ENCODE data around the gene CATSPERE.

CATSPERE gene

GRCh38 chr1:244461245-244462071 lies at the start of gene CATSPERE:
Gene CATSPERE, plus strand, starts transcription at chr1:244461273. Its CDS starts 157 bp downstream, at chr1:244461430.
- Histone ChIP-seq H3K27ac (ENCODE audit: low read depth, low read length) (peak within 1 kb of the TSS; percentile 67), H3K9ac (ENCODE audit: low read depth, low read length) (peak within 1 kb of the TSS; percentile 84), H3K4me1 (ENCODE audit: control insufficient read depth, insufficient read depth, low read length) (0 out of 2 replicates have a peak, but pooled peaks cover 5% of the 10 kb centered on the region), H3K4me3 (ENCODE audit: low read depth, low read length) (peak within 1 kb of the TSS; percentile 70), H3K27me3 (ENCODE audit: control insufficient read depth, insufficient read depth, low read length) (no peaks in the 10 kb centered on the region), H3K36me3 (ENCODE audit: control insufficient read depth, insufficient read depth, low read length) (no peaks in the 10 kb centered on the region), H3K9me3 (ENCODE audit: control insufficient read depth, insufficient read depth, low read length) (peaks cover 6% of the 10 kb centered on the region; the same call in 1 of the 2 replicates)

- no peaks in the 10 kb centered on the region for H3K27me3 ChIP-seq (ENCODE audit: control insufficient read depth, insufficient read depth, low read length)
- H3K27ac ChIP-seq (ENCODE audit: low read depth, low read length): no peak overlapping the region
- no peaks in the 10 kb centered on the region for H3K9me3 ChIP-seq (ENCODE audit: control insufficient read depth, insufficient read depth, low read length)
- peaks cover 8% of the 10 kb centered on the region; the same call in 1 of the 2 replicates for H3K4me1 ChIP-seq (ENCODE audit: control insufficient read depth, insufficient read depth, low read length)
- H3K4me3 ChIP-seq (ENCODE audit: low read depth, low read length): no peak overlapping the region
- H3K36me3 ChIP-seq (ENCODE audit: control insufficient read depth, insufficient read depth, low read length): peaks cover 96% of the 10 kb centered on the region
- H3K9ac ChIP-seq (ENCODE audit: low read depth, low read length): no peak overlapping the region
Measured at GRCh38 chr1:244412176-244412575, 48.9 kb upstream of the CATSPERE start.

- H3K36me3 ChIP-seq (ENCODE audit: control insufficient read depth, insufficient read depth, low read length): peaks cover 97% of the 10 kb centered on the region
- H3K27ac ChIP-seq (ENCODE audit: low read depth, low read length): no peak overlapping the region
- no peak overlapping the region for H3K4me3 ChIP-seq (ENCODE audit: low read depth, low read length)
- H3K4me1 ChIP-seq (ENCODE audit: control insufficient read depth, insufficient read depth, low read length): peaks cover 8% of the 10 kb centered on the region; the same call in 1 of the 2 replicates
- no peaks in the 10 kb centered on the region for H3K9me3 ChIP-seq (ENCODE audit: control insufficient read depth, insufficient read depth, low read length)
- no peak overlapping the region for H3K9ac ChIP-seq (ENCODE audit: low read depth, low read length)
- no peaks in the 10 kb centered on the region for H3K27me3 ChIP-seq (ENCODE audit: control insufficient read depth, insufficient read depth, low read length)
Measured at GRCh38 chr1:244413736-244414135, 47.3 kb upstream of the CATSPERE start.

GRCh38 chr1:244414543-244414942 lies 46.5 kb upstream of the CATSPERE start:
- Histone ChIP-seq H3K36me3 (ENCODE audit: control insufficient read depth, insufficient read depth, low read length) (peaks cover 97% of the 10 kb centered on the region), H3K4me1 (ENCODE audit: control insufficient read depth, insufficient read depth, low read length) (peaks cover 4% of the 10 kb centered on the region; the same call in 1 of the 2 replicates), H3K27ac (ENCODE audit: low read depth, low read length) (no peak overlapping the region), H3K27me3 (ENCODE audit: control insufficient read depth, insufficient read depth, low read length) (no peaks in the 10 kb centered on the region), H3K9ac (ENCODE audit: low read depth, low read length) (no peak overlapping the region), H3K4me3 (ENCODE audit: low read depth, low read length) (no peak overlapping the region), H3K9me3 (ENCODE audit: control insufficient read depth, insufficient read depth, low read length) (no peaks in the 10 kb centered on the region)

GRCh38 chr1:244419024-244419423 lies 42.0 kb upstream of the CATSPERE start:
- no peak overlapping the region for H3K9ac ChIP-seq (ENCODE audit: low read depth, low read length)
- no peaks in the 10 kb centered on the region for H3K27me3 ChIP-seq (ENCODE audit: control insufficient read depth, insufficient read depth, low read length)
- H3K4me3 ChIP-seq (ENCODE audit: low read depth, low read length): no peak overlapping the region
- no peaks in the 10 kb centered on the region for H3K9me3 ChIP-seq (ENCODE audit: control insufficient read depth, insufficient read depth, low read length)
- H3K4me1 ChIP-seq (ENCODE audit: control insufficient read depth, insufficient read depth, low read length): no peaks in the 10 kb centered on the region
- H3K27ac ChIP-seq (ENCODE audit: low read depth, low read length): no peak overlapping the region
- peaks cover 100% of the 10 kb centered on the region for H3K36me3 ChIP-seq (ENCODE audit: control insufficient read depth, insufficient read depth, low read length)

- peaks cover 86% of the 10 kb centered on the region for H3K36me3 ChIP-seq (ENCODE audit: control insufficient read depth, insufficient read depth, low read length)
Measured at GRCh38 chr1:244422174-244422573, 38.9 kb upstream of the CATSPERE start.

GRCh38 chr1:244424649-244425334 lies 36.3 kb upstream of the CATSPERE start:
- H3K27ac ChIP-seq (ENCODE audit: low read depth, low read length): no peak overlapping the region
- peaks cover 67% of the 10 kb centered on the region for H3K36me3 ChIP-seq (ENCODE audit: control insufficient read depth, insufficient read depth, low read length)
- H3K4me3 ChIP-seq (ENCODE audit: low read depth, low read length): no peak overlapping the region

More at GRCh38 chr1:244422174-244422573, 38.9 kb upstream of the CATSPERE start:
- H3K27me3 ChIP-seq (ENCODE audit: control insufficient read depth, insufficient read depth, low read length): no peaks in the 10 kb centered on the region
- H3K9me3 ChIP-seq (ENCODE audit: control insufficient read depth, insufficient read depth, low read length): no peaks in the 10 kb centered on the region
- no peak overlapping the region for H3K27ac ChIP-seq (ENCODE audit: low read depth, low read length)
- H3K9ac ChIP-seq (ENCODE audit: low read depth, low read length): no peak overlapping the region
- H3K4me3 ChIP-seq (ENCODE audit: low read depth, low read length): no peak overlapping the region
- H3K4me1 ChIP-seq (ENCODE audit: control insufficient read depth, insufficient read depth, low read length): no peaks in the 10 kb centered on the region

GRCh38 chr1:244427647-244428046 lies 33.4 kb upstream of the CATSPERE start:
- Histone ChIP-seq H3K27me3 (ENCODE audit: control insufficient read depth, insufficient read depth, low read length) (no peaks in the 10 kb centered on the region), H3K27ac (ENCODE audit: low read depth, low read length) (no peak overlapping the region), H3K4me1 (ENCODE audit: control insufficient read depth, insufficient read depth, low read length) (no peaks in the 10 kb centered on the region), H3K9me3 (ENCODE audit: control insufficient read depth, insufficient read depth, low read length) (no peaks in the 10 kb centered on the region), H3K9ac (ENCODE audit: low read depth, low read length) (no peak overlapping the region), H3K4me3 (ENCODE audit: low read depth, low read length) (no peak overlapping the region), H3K36me3 (ENCODE audit: control insufficient read depth, insufficient read depth, low read length) (peaks cover 64% of the 10 kb centered on the region)

More at GRCh38 chr1:244424649-244425334, 36.3 kb upstream of the CATSPERE start:
- no peak overlapping the region for H3K9ac ChIP-seq (ENCODE audit: low read depth, low read length)
- no peaks in the 10 kb centered on the region for H3K27me3 ChIP-seq (ENCODE audit: control insufficient read depth, insufficient read depth, low read length)
- no peaks in the 10 kb centered on the region for H3K9me3 ChIP-seq (ENCODE audit: control insufficient read depth, insufficient read depth, low read length)
- H3K4me1 ChIP-seq (ENCODE audit: control insufficient read depth, insufficient read depth, low read length): no peaks in the 10 kb centered on the region

- H3K4me1 ChIP-seq (ENCODE audit: control insufficient read depth, insufficient read depth, low read length): no peaks in the 10 kb centered on the region
- no peaks in the 10 kb centered on the region for H3K9me3 ChIP-seq (ENCODE audit: control insufficient read depth, insufficient read depth, low read length)
- no peaks in the 10 kb centered on the region for H3K27me3 ChIP-seq (ENCODE audit: control insufficient read depth, insufficient read depth, low read length)
- H3K27ac ChIP-seq (ENCODE audit: low read depth, low read length): no peak overlapping the region
- no peak overlapping the region for H3K9ac ChIP-seq (ENCODE audit: low read depth, low read length)
- H3K4me3 ChIP-seq (ENCODE audit: low read depth, low read length): no peak overlapping the region
- peaks cover 60% of the 10 kb centered on the region for H3K36me3 ChIP-seq (ENCODE audit: control insufficient read depth, insufficient read depth, low read length)
Measured at GRCh38 chr1:244429818-244430217, 31.3 kb upstream of the CATSPERE start.

GRCh38 chr1:244431166-244431565 lies 29.9 kb upstream of the CATSPERE start:
- Histone ChIP-seq H3K27me3 (ENCODE audit: control insufficient read depth, insufficient read depth, low read length) (no peaks in the 10 kb centered on the region), H3K9me3 (ENCODE audit: control insufficient read depth, insufficient read depth, low read length) (no peaks in the 10 kb centered on the region), H3K4me3 (ENCODE audit: low read depth, low read length) (no peak overlapping the region), H3K9ac (ENCODE audit: low read depth, low read length) (no peak overlapping the region), H3K4me1 (ENCODE audit: control insufficient read depth, insufficient read depth, low read length) (no peaks in the 10 kb centered on the region), H3K36me3 (ENCODE audit: control insufficient read depth, insufficient read depth, low read length) (peaks cover 62% of the 10 kb centered on the region), H3K27ac (ENCODE audit: low read depth, low read length) (no peak overlapping the region)
